HG03060 (cell line): ENCODE data around the gene TRIP13.
"Not testable (repeated sequence)": the region's sequence is repeated elsewhere in the genome, so short reads cannot be mapped to it uniquely, and the experiment has no call there.

Source experiments
- ATAC-seq: cut with Tn5 transposase; IDR thresholded peaks from one replicate; pipeline ENCODE4 v1.9.1; 2021; ENCODE audit warnings: low read depth, moderate number of reproducible peaks; ENCODE audit not compliant: unreplicated experiment

The TRIP13 gene

GRCh38 chr5:889075-889710 lies 3.5 kb upstream of the TRIP13 start:
- ATAC-seq = no peak

GRCh38 chr5:891117-891836 lies 1.4 kb upstream of the TRIP13 start:
- ATAC-seq = no peak

GRCh38 chr5:891837-892393 lies 769 bp upstream of the TRIP13 start:
- ATAC-seq = no peak

GRCh38 chr5:893137-893506 lies 438 bp downstream of the TRIP13 start:
- no peak for ATAC-seq

GRCh38 chr5:893711-894110 lies 1.0 kb downstream of the TRIP13 start:
- no peak for ATAC-seq

- no peak for ATAC-seq
Measured at GRCh38 chr5:900781-901180, 8.1 kb downstream of the TRIP13 start.

- ATAC-seq = no peak
Measured at GRCh38 chr5:902129-902916, 9.6 kb downstream of the TRIP13 start.

GRCh38 chr5:903756-904096 lies 11.0 kb downstream of the TRIP13 start:
- ATAC-seq = no peak

- no peak for ATAC-seq
Measured at GRCh38 chr5:905139-905642, 12.5 kb downstream of the TRIP13 start.

- no peak for ATAC-seq
Measured at GRCh38 chr5:907366-907910, 14.8 kb downstream of the TRIP13 start.

GRCh38 chr5:908172-908571 lies 15.5 kb downstream of the TRIP13 start:
- no peak for ATAC-seq

GRCh38 chr5:909086-909485 lies 16.4 kb downstream of the TRIP13 start:
- no peak for ATAC-seq

GRCh38 chr5:909994-910768 lies 17.5 kb downstream of the TRIP13 start:
- ATAC-seq = no peak

- ATAC-seq = no peak
Measured at GRCh38 chr5:910769-911160, 18.1 kb downstream of the TRIP13 start.

GRCh38 chr5:911601-912000 lies 18.9 kb downstream of the TRIP13 start:
- ATAC-seq = no peak

- no peak for ATAC-seq
Measured at GRCh38 chr5:912280-913091, 19.8 kb downstream of the TRIP13 start.

- ATAC-seq = no peak
Measured at GRCh38 chr5:914174-914573, 21.5 kb downstream of the TRIP13 start.

- ATAC-seq = no peak
Measured at GRCh38 chr5:914612-915011, 21.9 kb downstream of the TRIP13 start.

- not testable (repeated sequence) for ATAC-seq
Measured at GRCh38 chr5:915346-915745, 22.7 kb downstream of the TRIP13 start.
